Measurements from ENCODE around the gene DNAL4. TPM values are rescaled to one million over a fixed set of nuclear protein-coding genes. Genes with fewer than 3 reads are reported as not detected.

DNAL4 gene
- total and polyA plus RNA-seq, 2 of the 4 experiments (the other 2 are of a cell fraction) = 6.1 to 12.1 TPM

- no peak for DNase-seq
- H4K20me1 ChIP-seq (ENCODE audit: insufficient read depth, low read length) = no peaks in the 10 kb centered on the region
- peaks cover 9 to 39% of the 10 kb centered on the region in 2 experiments; a peak in 1 of 4 replicates for H3K79me1 ChIP-seq (ENCODE audit: low read depth in 1 of 2, low read length in 2 of 2)
- no peak overlapping the region for H2AK9ac ChIP-seq (replicated peaks; ENCODE audit: low read depth, low read length, poor library complexity)
- no peak overlapping the region for H4K91ac ChIP-seq (ENCODE audit: insufficient read depth, low read depth, low read length)
- H3K9me1 ChIP-seq (ENCODE audit: insufficient read depth, low read length) = peaks cover 4% of the 10 kb centered on the region; the same call in 1 of the 2 replicates
- no peak overlapping the region for H3K18ac ChIP-seq (ENCODE audit: low read depth, low read length)
- ChIA-PET POLR2A (ENCODE audit: unreplicated experiment) (no interaction called here), CTCF (no interaction called here)
- H2AFZ ChIP-seq (replicated peaks; ENCODE audit: low read length, poor library complexity) = no peak overlapping the region
- H3K9ac ChIP-seq (ENCODE audit: low read depth, low read length) = no peak overlapping the region
- H3K4ac ChIP-seq (ENCODE audit: low read depth, low read length) = no peak overlapping the region
- dilution Hi-C loops (cut with HindIII; ENCODE audit: low sequenced_read_pairs, unreplicated experiment) = no loop called here
- H3K36me3 ChIP-seq (ENCODE audit: control insufficient read depth, insufficient read depth, low read length) = peaks cover 72% of the 10 kb centered on the region
- H3K4me2 ChIP-seq (ENCODE audit: low read depth, low read length) = no peak overlapping the region
- no peaks in the 10 kb centered on the region for H3K9me3 ChIP-seq (ENCODE audit: control insufficient read depth, insufficient read depth, low read length)
- no peak overlapping the region for H3K27ac ChIP-seq (ENCODE audit: insufficient read depth, low read length)
- no peak for ATAC-seq (ENCODE audit: low read depth)
- no peak overlapping the region for H4K8ac ChIP-seq (ENCODE audit: low read depth in 2 of 2, low read length in 2 of 2)
- WGBS, 2 experiments (ENCODE audit: extremely low coverage in 2 of 2, insufficient read length in 1 of 2) = 100% methylated on average over 2 of the region's 25 CpGs; no CpG with 5 or more reads in 1 of the 2 experiments
- no peak overlapping the region for H2BK120ac ChIP-seq (ENCODE audit: low read depth, low read length)
- no peak overlapping the region for H4K5ac ChIP-seq (ENCODE audit: low read depth, low read length)
- TF ChIP-seq POLR2A (IDR thresholded peaks at IDR 0.05; ENCODE audit: low read depth, low read length) (no peak), BHLHE40 (IDR thresholded peaks at IDR 0.05; ENCODE audit: low read depth, low read length) (no peak), USF2 (IDR thresholded peaks at IDR 0.05; ENCODE audit: low read depth, low read length) (no peak), CHD1 (IDR thresholded peaks at IDR 0.05; ENCODE audit: low read depth, low read length) (no peak), NFE2L2 (IDR thresholded peaks at IDR 0.05; ENCODE audit: low read depth, low read length) (no peak), CEBPB (IDR thresholded peaks at IDR 0.05; ENCODE audit: low read depth, low read length) (no peak), CTCF (conservative IDR thresholded peaks at IDR 0.05; ENCODE audit: low read depth, low read length) (no peak), RCOR1 (IDR thresholded peaks at IDR 0.05; ENCODE audit: insufficient replicate concordance, low read length) (no peak), ELK1 (IDR thresholded peaks at IDR 0.05; ENCODE audit: borderline replicate concordance, low read depth, low read length) (no peak), MAZ (IDR thresholded peaks at IDR 0.05; ENCODE audit: borderline replicate concordance, low read depth, low read length) (no peak), SMC3 (IDR thresholded peaks at IDR 0.05; ENCODE audit: low read depth, low read length) (no peak), FOS (IDR thresholded peaks at IDR 0.05; ENCODE audit: low read depth, low read length) (no peak), MAFK (IDR thresholded peaks at IDR 0.05; ENCODE audit: low read depth, low read length) (no peak), RFX5 (IDR thresholded peaks at IDR 0.05; ENCODE audit: low read depth, low read length) (no peak), MXI1 (IDR thresholded peaks at IDR 0.05; ENCODE audit: borderline replicate concordance, low read depth, low read length) (no peak), RAD21 (IDR thresholded peaks at IDR 0.05; ENCODE audit: low read length) (no peak)
- H2BK20ac ChIP-seq (ENCODE audit: low read depth, low read length) = no peak overlapping the region
- no TSS peak for BruUV-seq (replicated peaks)
- no peak overlapping the region for H3K4me3 ChIP-seq (ENCODE audit: insufficient read depth, low read depth, low read length)
- H2BK5ac ChIP-seq (ENCODE audit: low read depth, low read length, poor library complexity, severe bottlenecking) = no peak overlapping the region
- no peaks in the 10 kb centered on the region for H3K27me3 ChIP-seq (ENCODE audit: control insufficient read depth, insufficient read depth, low read length)
- H3K56ac ChIP-seq (ENCODE audit: extremely low read depth, insufficient read depth, low read length) = no peak overlapping the region
- no peaks in the 10 kb centered on the region for H3K4me1 ChIP-seq (ENCODE audit: control insufficient read depth, insufficient read depth, low read length)
- in situ Hi-C loops (cut with MboI; ENCODE audit: low sequenced_read_pairs) = no loop called here
- no peak overlapping the region for H3K23ac ChIP-seq (ENCODE audit: low read depth, low read length)
- intact Hi-C loops (cut with micrococcal nuclease) = no loop called here
- H2AK5ac ChIP-seq (ENCODE audit: low read depth, low read length) = no peak overlapping the region
- H3K14ac ChIP-seq (replicated peaks; ENCODE audit: low read depth, low read length) = no peak overlapping the region
- H2BK15ac ChIP-seq (ENCODE audit: low read depth, low read length) = no peak overlapping the region
These were observed 51.6 kb downstream of the DNAL4 start for GRCh38 chr22:38742176-38742942.
